Measurements from ENCODE around the gene DDX5. TPM values are rescaled to one million over a fixed set of nuclear protein-coding genes. Genes with fewer than 3 reads are reported as not detected.

The DDX5 gene
- total and polyA plus RNA-seq, 2 of the 13 experiments (the other 11 are each of a cell fraction or from before 2014, with no cell fraction given), result 503 to 684 TPM

DNA sequence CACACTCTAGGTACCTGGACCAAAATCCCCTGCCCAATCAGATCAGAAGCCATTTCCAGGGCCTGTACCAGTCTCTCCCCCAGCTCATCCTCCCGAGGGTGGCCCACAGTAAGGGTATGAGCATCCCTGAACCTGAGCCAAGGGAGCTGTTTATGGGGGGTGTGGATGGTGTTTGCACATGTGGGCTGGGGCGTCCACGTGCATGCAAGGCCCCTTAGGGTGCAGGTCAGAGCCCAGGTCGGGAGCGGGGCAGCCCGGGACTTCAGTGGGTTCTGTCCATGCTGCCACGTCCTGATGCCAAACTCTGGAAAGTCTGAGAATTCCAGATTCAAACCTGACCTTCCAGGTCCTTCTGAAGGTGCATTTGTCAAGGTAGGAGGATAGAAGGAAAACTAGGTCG lies 47.3 kb downstream of the DDX5 start:
- Histone ChIP-seq H3K9ac (ENCODE audit: insufficient read depth, low read depth, low read length) (no peak overlapping the region), H3K4me1 (ENCODE audit: insufficient read depth, low read length) (peaks cover 7% of the 10 kb centered on the region; the same call in 1 of the 2 replicates), H3K79me2 (ENCODE audit: insufficient read depth, low read length) (no peaks in the 10 kb centered on the region), H3K4me3 (replicated peaks in 1 of 3; ENCODE audit: insufficient read depth in 1 of 3, low read depth in 2 of 3, low read length in 3 of 3) (no peak overlapping the region), H3K27me3 (ENCODE audit: control insufficient read depth in 1 of 2, insufficient read depth in 2 of 2, low read length in 2 of 2) (peaks cover 0 to 11% of the 10 kb centered on the region in 2 experiments; a peak in 3 of 5 replicates), H4K20me1 (ENCODE audit: insufficient read depth, low read length) (no peaks in the 10 kb centered on the region), H3K27ac (ENCODE audit: extremely low read length, insufficient read depth, low read length) (no peak overlapping the region), H3K9me3 (ENCODE audit: low read length) (no peaks in the 10 kb centered on the region), H3K4me2 (ENCODE audit: low read depth, low read length) (no peak overlapping the region), H3K36me3 (replicated peaks in 1 of 2; ENCODE audit: control insufficient read depth in 1 of 2, insufficient read depth in 2 of 2, low read length in 2 of 2) (no peaks in the 10 kb centered on the region), H2AFZ (ENCODE audit: low read length) (no peak overlapping the region)
- no peak for FAIRE-seq
- in situ Hi-C loops (cut with HindIII; ENCODE audit: extremely low pct_ligation_motif_present, low pct_unique_long_range_greater_than_20kb), result no loop called here
- peak; percentile 30 for ATAC-seq
- CTCF ChIA-PET (ENCODE audit: low intra/inter-chr PET ratio, low total read pairs), result no interaction called here
- TF ChIP-seq, protein P1, sequence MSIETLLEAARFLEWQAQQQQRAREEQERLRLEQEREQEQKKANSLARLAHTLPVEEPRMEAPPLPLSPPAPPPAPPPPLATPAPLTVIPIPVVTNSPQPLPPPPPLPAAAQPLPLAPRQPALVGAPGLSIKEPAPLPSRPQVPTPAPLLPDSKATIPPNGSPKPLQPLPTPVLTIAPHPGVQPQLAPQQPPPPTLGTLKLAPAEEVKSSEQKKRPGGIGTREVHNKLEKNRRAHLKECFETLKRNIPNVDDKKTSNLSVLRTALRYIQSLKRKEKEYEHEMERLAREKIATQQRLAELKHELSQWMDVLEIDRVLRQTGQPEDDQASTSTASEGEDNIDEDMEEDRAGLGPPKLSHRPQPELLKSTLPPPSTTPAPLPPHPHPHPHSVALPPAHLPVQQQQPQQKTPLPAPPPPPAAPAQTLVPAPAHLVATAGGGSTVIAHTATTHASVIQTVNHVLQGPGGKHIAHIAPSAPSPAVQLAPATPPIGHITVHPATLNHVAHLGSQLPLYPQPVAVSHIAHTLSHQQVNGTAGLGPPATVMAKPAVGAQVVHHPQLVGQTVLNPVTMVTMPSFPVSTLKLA (IDR thresholded peaks at IDR 0.05), result peak; percentile 77
- TF ChIP-seq ZC3H13 (CRISPR knock-in tag; IDR thresholded peaks at IDR 0.05), result no peak
- BruUV-seq (replicated peaks), result no TSS peak
- POLR2A ChIA-PET, result no interaction called here
- no peak for DNase-seq (ENCODE audit: low spot score)
- 8% methylated on average over 8 of the region's 8 CpGs for WGBS (ENCODE audit: low lambda C conversion rate)
- intact Hi-C loops (cut with micrococcal nuclease; ENCODE audit: unreplicated experiment), result no loop called here

DNA sequence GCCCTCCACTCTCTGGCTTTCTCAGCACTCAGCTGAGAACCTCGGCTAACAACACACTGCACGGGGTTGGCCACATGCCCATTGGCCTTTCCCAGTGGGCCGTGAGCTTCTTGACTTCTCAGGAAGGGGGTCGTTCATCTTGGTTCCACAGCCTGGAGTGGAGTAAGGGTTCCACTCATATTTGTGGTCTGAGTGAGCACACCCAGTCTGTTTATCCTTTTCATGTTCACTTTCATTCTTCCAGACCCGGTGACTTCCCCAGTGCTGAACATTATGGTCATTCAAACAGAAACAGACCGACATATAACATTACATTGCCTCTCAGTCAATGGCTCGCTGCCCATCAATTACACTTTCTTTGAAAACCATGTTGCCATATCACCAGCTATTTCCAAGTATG lies 48.9 kb downstream of the DDX5 start:
- Histone ChIP-seq H3K79me2 (ENCODE audit: insufficient read depth, low read length) (no peaks in the 10 kb centered on the region), H3K27me3 (ENCODE audit: control insufficient read depth in 1 of 2, insufficient read depth in 2 of 2, low read length in 2 of 2) (peaks cover 0 to 11% of the 10 kb centered on the region in 2 experiments; a peak in 3 of 5 replicates), H3K4me1 (ENCODE audit: insufficient read depth, low read length) (peaks cover 7% of the 10 kb centered on the region; the same call in 1 of the 2 replicates), H4K20me1 (ENCODE audit: insufficient read depth, low read length) (no peaks in the 10 kb centered on the region), H2AFZ (ENCODE audit: low read length) (no peak overlapping the region), H3K27ac (ENCODE audit: extremely low read length, insufficient read depth, low read length) (no peak overlapping the region), H3K9me3 (ENCODE audit: low read length) (no peaks in the 10 kb centered on the region), H3K9ac (ENCODE audit: insufficient read depth, low read depth, low read length) (no peak overlapping the region), H3K36me3 (replicated peaks in 1 of 2; ENCODE audit: control insufficient read depth in 1 of 2, insufficient read depth in 2 of 2, low read length in 2 of 2) (no peaks in the 10 kb centered on the region), H3K4me3 (replicated peaks in 1 of 3; ENCODE audit: insufficient read depth in 1 of 3, low read depth in 2 of 3, low read length in 3 of 3) (no peak overlapping the region), H3K4me2 (ENCODE audit: low read depth, low read length) (peak overlapping the region; percentile 43; the same call in 1 of the 2 replicates)
- ChIA-PET CTCF (ENCODE audit: low intra/inter-chr PET ratio, low total read pairs) (no interaction called here), POLR2A (no interaction called here)
- ATAC-seq, result no peak; the same call in 2 of the 3 replicates
- no TSS peak for BruUV-seq (replicated peaks)
- in situ Hi-C loops (cut with HindIII; ENCODE audit: extremely low pct_ligation_motif_present, low pct_unique_long_range_greater_than_20kb) (no loop called here), intact Hi-C loops (cut with micrococcal nuclease; ENCODE audit: unreplicated experiment) (no loop called here)
- TF ChIP-seq, protein P2, sequence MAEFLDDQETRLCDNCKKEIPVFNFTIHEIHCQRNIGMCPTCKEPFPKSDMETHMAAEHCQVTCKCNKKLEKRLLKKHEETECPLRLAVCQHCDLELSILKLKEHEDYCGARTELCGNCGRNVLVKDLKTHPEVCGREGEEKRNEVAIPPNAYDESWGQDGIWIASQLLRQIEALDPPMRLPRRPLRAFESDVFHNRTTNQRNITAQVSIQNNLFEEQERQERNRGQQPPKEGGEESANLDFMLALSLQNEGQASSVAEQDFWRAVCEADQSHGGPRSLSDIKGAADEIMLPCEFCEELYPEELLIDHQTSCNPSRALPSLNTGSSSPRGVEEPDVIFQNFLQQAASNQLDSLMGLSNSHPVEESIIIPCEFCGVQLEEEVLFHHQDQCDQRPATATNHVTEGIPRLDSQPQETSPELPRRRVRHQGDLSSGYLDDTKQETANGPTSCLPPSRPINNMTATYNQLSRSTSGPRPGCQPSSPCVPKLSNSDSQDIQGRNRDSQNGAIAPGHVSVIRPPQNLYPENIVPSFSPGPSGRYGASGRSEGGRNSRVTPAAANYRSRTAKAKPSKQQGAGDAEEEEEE (CRISPR knock-in tag; IDR thresholded peaks at IDR 0.05; ENCODE audit: borderline replicate concordance), result no peak
- TF ChIP-seq FOXO1 (CRISPR knock-in tag; IDR thresholded peaks at IDR 0.05) (no peak), ZNF329 (CRISPR knock-in tag; IDR thresholded peaks at IDR 0.05; ENCODE audit: low read depth) (no peak)
- DNase-seq (ENCODE audit: low spot score), result no peak
- WGBS (ENCODE audit: low lambda C conversion rate), result 29% methylated on average over 7 of the region's 7 CpGs
- no peak for FAIRE-seq

All from HepG2 (cell line).